ENCODE measurements around the gene TGM4. TPM values are rescaled to one million over a fixed set of nuclear protein-coding genes. Genes with fewer than 3 reads are reported as not detected.
"Not testable (repeated sequence)": the region's sequence is repeated elsewhere in the genome, so short reads cannot be mapped to it uniquely, and the experiment has no call there.

The TGM4 gene
- not detected for total RNA-seq

GRCh38 chr3:44874308-44874707 is at the start of gene TGM4:
TGM4 (plus strand) TSS chr3:44874608; CDS start chr3:44874679, 71 bp downstream.
- DNase-seq (ENCODE audit: low spot score): no peak

- no peak for DNase-seq (ENCODE audit: low spot score)
These were observed 49.0 kb upstream of the TGM4 start for GRCh38 chr3:44825264-44825925.

GRCh38 chr3:44827196-44827595 is 47.2 kb upstream of the TGM4 start:
- no peak for DNase-seq (ENCODE audit: low spot score)

GRCh38 chr3:44831232-44831631 is 43.2 kb upstream of the TGM4 start:
- no peak for DNase-seq (ENCODE audit: low spot score)

DNA sequence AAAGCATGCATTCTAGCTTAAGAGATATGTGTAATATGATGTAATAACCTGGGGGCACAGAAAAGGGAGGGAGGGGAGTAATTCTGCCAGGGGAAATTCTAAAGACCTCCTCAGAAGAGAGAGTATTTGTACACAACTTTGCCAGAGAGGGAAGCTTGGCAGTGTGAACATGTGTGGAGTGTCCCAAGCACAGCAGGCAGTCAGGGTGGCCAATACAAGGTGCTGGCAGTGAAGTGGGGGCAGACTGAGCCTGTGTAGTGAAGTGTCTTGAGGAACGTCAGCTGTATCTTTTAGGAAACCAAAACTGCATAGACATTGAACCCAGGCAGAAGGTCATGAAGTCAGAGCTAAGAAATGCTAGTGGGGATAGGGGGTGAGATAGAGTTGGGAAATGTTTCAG is 42.4 kb upstream of the TGM4 start:
- DNase-seq (ENCODE audit: low spot score): no peak

DNA sequence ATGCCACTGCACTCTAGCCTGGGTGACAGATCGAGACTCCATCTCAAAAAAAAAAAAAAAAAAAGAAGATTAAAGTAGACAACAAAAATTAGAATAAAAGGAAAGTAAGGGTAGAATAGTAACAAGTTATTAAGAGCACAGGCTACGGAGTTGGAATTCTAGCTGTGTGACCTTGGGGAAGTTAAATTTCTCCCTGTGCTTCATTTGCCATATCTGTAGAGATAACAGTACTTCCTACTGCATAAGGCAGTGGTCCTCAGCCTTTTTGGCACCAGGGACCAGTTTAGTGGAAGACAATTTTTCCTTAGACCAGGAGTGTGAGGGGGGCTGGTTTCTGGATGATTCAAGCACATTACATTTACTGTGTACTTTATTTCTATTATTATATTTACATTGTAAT is 41.4 kb upstream of the TGM4 start:
- DNase-seq (ENCODE audit: low spot score): no peak

- no peak for DNase-seq (ENCODE audit: low spot score)
These were observed 41.0 kb upstream of the TGM4 start for GRCh38 chr3:44833394-44833793.

DNA sequence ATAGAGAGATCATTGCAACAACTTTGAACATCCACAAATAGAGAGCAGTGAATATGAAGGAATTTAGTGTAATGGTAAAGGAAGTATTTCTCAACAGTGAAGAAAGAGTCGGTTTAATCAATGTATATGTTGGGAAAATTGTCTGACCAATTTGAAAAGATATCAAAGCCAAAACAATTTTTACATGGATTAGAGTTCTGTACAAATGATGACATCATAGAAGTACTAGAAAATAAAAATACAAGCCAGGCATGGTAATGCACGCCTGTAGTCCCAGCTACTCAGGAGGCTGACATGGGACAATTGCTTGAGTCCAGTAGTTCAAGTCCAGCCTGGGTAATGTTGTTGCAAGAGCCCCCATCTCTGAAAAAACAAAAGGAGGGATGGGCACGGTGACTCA is 38.7 kb upstream of the TGM4 start:
- no peak for DNase-seq (ENCODE audit: low spot score)

DNA sequence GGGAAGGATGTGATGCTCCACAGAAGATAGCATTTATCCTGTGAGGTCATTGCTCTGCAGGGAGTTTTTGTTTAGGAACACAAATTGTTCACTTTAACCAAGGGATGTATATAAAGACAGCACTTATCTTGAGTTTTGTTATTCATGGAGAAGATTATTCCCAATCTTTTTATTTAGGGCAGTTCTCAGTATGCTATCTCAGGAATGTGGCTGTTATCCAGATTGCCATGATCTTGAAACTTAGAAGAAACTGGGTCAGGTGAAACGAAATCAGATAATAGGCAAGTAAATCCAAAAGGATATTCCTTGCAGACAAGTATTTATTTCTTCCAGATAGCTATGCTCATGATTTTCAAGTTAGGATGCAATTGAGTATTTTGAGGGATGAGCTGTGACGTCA is 32.0 kb upstream of the TGM4 start:
- DNase-seq (ENCODE audit: low spot score): no peak

- DNase-seq (ENCODE audit: low spot score): no peak
These were observed 28.6 kb upstream of the TGM4 start for GRCh38 chr3:44845528-44846520.

- no peak for DNase-seq (ENCODE audit: low spot score)
These were observed 25.8 kb upstream of the TGM4 start for GRCh38 chr3:44848634-44849033.

- DNase-seq (ENCODE audit: low spot score): not testable (repeated sequence)
These were observed 17.7 kb upstream of the TGM4 start for GRCh38 chr3:44856663-44857062.

GRCh38 chr3:44860117-44860516 is 14.3 kb upstream of the TGM4 start:
- DNase-seq (ENCODE audit: low spot score): no peak

DNA sequence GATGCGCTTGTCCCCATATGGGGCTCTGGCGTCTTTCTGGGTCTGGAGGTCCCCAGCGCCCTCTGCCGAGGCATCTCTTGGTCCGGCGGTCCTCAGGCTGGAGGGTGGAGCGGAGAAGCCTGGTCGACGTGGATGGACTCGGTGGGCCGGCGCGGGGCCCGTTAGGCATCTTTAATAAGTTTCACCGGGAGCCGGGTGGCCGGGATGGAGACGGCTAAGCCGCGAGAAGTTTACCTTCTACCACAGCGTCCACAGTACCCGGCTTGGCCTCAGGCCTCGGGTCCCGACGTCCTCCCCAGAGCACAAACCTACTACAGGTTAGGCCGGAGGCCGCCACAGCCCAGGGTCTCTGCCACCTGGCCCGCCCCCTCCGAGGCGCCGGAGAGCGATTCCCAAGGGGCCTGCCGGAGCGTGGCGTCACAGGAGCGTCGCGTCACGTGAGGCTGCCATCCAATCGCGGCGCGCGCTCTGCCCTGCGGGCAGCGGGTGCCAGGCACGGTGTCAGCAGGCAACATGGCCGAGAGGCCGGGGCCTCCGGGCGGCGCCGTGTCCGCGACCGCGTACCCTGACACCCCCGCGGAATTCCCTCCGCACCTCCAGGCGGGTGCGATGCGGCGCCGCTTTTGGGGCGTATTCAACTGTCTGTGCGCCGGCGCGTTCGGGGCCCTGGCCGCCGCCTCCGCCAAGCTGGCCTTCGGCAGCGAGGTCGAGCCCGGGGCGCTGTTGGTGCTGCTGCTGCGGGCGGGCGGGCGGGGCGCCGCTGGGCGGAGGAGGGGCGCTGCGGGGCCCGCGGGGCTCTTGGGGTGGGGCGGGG is 12.8 kb upstream of the TGM4 start, which contains the start of gene TMEM42:
TMEM42 (plus strand) TSS at position 501 of the 814 bp plus-strand sequence; CDS start at position 514, 13 bp downstream.
- DNase-seq (ENCODE audit: low spot score): peak; percentile 91

DNA sequence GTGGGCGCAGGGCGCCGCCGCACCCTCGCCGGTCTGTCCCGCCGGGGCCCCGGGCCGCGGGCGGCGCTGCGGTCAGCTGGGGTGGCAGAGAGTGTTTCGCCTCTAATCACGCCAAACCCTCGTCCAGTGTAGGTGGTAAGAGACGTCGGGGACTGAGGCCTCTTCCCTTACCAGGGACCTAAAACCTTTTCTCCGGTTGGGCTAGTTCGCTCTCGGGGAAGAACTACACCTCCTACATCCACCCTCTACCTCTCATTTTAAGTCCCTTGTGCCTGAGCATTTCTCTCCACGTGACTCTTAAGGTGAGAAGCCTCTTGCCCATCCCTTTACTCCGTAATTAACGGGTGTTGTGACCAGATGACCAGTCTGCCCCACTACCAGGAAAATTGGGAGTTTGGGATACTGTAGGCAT is 12.2 kb upstream of the TGM4 start:
- DNase-seq (ENCODE audit: low spot score): no peak

DNA sequence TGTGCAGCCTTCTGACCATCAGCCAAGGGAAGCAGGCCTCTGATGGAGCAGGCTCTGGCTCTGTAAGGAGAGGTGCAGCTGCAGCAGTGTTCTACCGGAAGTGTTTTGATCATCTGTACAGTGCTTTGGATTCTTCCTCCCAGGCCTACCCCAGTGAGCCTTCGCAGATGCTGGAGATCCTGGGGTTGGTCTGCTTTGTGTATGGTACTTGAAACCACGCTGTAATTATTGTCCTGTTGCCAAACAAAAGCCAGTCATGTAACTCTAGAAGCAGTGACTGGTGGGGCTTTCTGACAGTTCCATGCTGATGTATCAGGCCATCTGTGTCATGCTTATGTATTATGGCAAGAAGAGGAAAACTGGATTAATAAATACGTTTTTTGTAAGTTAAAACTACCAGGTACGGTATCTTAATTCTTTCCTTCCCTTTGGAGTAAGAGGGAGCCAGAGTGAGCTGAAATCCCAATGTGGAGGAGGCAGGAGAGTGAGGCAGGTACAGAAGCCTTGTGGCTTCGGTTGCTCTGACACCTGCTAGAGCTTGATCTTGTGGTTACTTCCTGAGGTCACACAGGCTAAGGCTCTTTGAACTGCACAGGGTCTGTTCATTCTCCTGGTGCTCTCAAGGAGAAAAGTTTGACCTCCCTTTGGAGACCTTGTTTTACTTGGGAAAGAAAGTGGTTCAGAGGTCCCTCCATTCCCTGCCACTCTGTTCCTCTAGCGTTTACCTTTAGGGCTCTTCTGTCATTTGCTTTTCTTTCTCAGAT is 9.0 kb upstream of the TGM4 start:
- no peak for DNase-seq (ENCODE audit: low spot score)

DNA sequence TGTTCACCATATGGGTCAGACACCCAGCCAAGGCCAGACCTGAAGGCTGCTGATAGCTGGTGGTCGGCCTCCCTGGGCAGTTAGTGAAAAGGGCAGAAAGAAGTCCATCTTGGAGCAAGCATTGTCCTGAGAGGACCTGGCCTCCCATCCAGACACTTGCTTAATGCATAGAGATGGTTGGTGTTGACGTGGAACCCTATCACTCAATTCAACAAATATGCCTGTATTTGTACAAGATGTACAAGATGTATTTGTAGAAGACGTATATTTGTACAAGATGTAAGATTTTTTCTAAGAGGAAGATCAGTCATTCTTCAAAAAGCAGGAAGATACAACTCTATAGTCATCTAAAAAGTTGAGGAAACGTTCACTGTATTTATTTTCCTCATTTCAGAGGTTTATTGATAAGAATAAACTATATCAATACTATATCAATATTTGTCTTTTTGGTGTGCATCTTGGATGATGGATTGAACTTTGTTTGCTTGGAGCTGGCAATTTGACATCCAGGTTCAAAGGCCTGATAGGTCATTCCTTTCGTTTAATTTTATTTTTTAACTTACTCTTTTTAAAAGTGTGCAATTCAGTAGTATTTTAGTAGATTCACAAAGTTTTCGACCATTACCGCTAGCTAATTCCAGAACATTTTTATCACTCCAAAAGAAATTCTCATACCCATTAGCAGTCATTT is 6.8 kb upstream of the TGM4 start:
- DNase-seq (ENCODE audit: low spot score): no peak

GRCh38 chr3:44870375-44871061 is 3.9 kb upstream of the TGM4 start:
- DNase-seq (ENCODE audit: low spot score): no peak

DNA sequence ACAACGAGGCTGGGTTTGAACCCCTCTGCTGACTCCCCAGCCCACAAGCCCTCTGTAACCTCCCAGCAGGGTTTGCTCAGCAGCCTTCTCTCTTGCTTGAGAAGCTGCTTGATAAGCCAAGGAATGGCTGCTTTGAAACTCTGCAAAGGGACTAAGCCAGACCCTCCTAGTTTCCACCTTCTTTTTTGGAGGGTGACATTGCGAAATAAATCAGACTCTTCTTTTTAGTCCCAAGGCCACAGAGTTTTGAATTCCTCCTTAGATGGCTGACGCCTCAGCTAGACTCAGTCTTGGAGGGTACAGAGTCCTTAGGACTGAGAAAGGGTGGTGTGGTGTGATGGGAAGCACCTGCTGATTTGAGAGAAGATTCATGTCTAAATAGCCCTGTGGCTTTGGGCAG is 1.2 kb downstream of the TGM4 start:
- DNase-seq (ENCODE audit: low spot score): no peak

- no peak for DNase-seq (ENCODE audit: low spot score)
These were observed 2.9 kb downstream of the TGM4 start for GRCh38 chr3:44877333-44877732.

Data from ureter (tissue), 1 donor.